Stimulated activated naive CD8-positive, alpha-beta T cell treated with anti-CD3 and anti-CD28 coated beads, Interleukin-15, Interleukin-2, amounts not matched to agents 100 ng/mL and 50 ng/mL, for 24 hours (primary cell): ENCODE data around the gene AP5Z1.

ENCODE experiments used
- H3K27ac Mint-ChIP-seq: one replicate; pipeline ENCODE4 v1.8.0; 2021; ENCODE audit warnings: mild to moderate bottlenecking, mixed read lengths
- H3K27me3 Mint-ChIP-seq: one replicate; pipeline ENCODE4 v1.8.0; 2021; ENCODE audit warnings: mixed read lengths
- H3K36me3 Mint-ChIP-seq: one replicate; pipeline ENCODE4 v1.8.0; 2021; ENCODE audit warnings: low read depth, mixed read lengths
- H3K4me1 Mint-ChIP-seq: one replicate; pipeline ENCODE4 v1.8.0; 2021; ENCODE audit warnings: low read depth, mixed read lengths
- H3K4me3 Mint-ChIP-seq: one replicate; pipeline ENCODE4 v1.8.0; 2021; ENCODE audit warnings: mild to moderate bottlenecking, mixed read lengths
- H3K9me3 Mint-ChIP-seq: one replicate; pipeline ENCODE4 v1.8.0; 2021; ENCODE audit warnings: mixed read lengths

The AP5Z1 gene

DNA sequence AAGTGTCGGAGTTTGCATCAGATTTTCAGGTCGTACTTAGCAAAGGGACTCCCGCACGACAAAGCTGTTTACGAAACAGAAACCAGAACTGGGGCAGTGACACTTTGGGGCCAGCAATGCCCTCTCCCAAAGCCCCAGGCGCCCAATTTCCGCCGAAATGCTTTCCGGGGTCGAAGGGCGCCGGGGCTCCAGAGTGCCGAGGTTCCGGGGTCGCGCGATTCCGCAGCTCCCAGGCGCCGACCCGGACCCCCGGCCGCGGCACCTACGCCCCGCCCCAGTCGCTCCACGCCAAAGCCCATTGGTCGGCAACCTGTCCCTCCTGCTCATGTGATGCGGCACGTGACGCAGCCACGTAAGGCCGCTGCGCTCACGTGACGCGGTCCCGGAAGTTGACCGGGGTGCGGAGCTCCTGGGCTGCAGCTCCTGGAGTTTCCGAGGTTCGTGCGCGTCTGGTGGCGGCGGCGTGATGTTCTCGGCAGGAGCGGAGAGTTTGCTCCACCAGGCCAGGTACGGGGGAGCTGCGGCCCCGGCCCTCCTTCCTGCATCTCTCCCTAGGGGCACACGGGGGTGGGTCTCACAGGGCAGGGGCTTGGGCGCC, at the start of gene AP5Z1:
AP5Z1 (plus strand) TSS at position 374 of the 598 bp plus-strand sequence; CDS start at position 467, 93 bp downstream.
- no peaks in the 10 kb centered on the region for H3K27me3 Mint-ChIP-seq
- H3K9me3 Mint-ChIP-seq: no peaks in the 10 kb centered on the region
- H3K27ac Mint-ChIP-seq: peak within 1 kb of the TSS; percentile 96
- peak within 1 kb of the TSS; percentile 96 for H3K4me3 Mint-ChIP-seq
- H3K36me3 Mint-ChIP-seq: peaks cover 5% of the 10 kb centered on the region
- peaks cover 41% of the 10 kb centered on the region for H3K4me1 Mint-ChIP-seq

DNA sequence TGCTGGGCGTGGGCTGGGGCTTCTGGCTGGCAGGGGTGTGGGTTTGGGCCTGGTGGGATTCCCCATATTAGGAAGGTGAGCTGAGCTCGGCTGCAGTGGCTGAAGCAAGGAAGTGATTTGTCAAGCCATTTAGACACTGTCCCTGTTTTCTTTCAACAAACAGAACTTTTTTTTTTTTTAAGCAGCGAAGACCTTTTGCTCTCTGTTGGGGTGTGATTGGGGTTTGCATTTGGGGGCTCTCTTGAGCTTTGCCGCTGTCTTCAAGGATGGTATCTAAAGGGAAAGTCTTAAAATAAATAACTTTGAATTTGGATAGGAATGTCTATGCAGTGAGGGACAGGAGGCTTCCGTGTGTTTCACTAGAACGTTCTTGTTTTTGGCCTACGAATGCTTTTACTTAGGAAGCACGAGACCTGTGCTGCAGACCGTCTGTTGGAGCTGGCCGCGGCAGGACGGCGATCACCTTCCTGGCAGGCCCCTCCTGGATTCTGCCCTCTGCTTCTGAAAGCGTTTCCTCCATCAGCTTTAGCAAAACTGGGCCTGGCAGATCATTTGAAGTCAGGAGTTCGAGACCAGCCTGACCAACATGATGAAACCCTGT, 49.5 kb upstream of the AP5Z1 start:
- H3K4me1 Mint-ChIP-seq: peaks cover 64% of the 10 kb centered on the region
- H3K4me3 Mint-ChIP-seq: peak overlapping the region; percentile 83
- H3K9me3 Mint-ChIP-seq: no peaks in the 10 kb centered on the region
- no peaks in the 10 kb centered on the region for H3K27me3 Mint-ChIP-seq
- H3K36me3 Mint-ChIP-seq: peaks cover 8% of the 10 kb centered on the region
- peak overlapping the region; percentile 89 for H3K27ac Mint-ChIP-seq

GRCh38 chr7:4726566-4726965, 48.9 kb upstream of the AP5Z1 start:
- H3K27ac Mint-ChIP-seq: peak overlapping the region; percentile 89
- H3K9me3 Mint-ChIP-seq: no peaks in the 10 kb centered on the region
- no peaks in the 10 kb centered on the region for H3K27me3 Mint-ChIP-seq
- H3K4me1 Mint-ChIP-seq: peaks cover 67% of the 10 kb centered on the region
- peaks cover 8% of the 10 kb centered on the region for H3K36me3 Mint-ChIP-seq
- H3K4me3 Mint-ChIP-seq: peak overlapping the region; percentile 35

DNA sequence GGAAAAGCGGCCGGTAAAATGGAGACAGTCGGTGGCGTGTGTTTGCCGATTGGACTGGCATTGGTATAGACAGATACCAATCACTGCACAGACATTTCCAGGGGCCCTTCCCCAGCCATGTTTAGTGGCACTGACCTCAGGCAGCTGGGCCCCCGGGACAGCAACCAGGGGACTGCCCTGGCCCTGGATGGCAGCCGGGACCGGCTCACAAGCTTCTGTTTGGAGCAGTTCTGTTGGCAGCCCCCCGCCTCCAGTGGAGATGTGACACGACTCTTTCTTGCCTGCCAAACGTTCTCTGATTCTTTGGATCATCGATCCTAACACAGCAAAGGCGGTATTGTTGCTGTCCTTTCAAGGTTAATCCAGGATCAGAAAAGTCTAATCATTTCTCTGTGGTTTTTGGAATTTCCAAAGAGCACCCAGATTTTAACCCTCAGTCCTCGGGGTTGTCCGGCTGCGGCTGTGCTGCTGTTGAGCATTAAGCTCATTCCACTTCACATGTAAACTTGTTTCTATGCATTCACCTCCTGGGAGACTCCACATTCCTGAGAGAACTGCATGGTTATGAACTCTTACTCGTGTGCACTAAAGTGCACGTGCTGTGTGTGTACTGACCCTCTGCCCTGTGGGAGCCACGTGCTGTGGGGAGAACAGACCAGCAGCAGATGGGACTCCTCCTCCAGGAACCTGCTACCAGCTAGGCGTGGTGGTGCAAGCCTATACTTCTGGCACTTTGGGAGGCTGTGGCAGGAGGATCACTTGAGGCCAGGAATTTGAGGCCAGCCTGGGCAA, 47.3 kb upstream of the AP5Z1 start:
- Mint-ChIP-seq H3K4me3 (no peak overlapping the region), H3K36me3 (peaks cover 18% of the 10 kb centered on the region), H3K27ac (no peak overlapping the region), H3K4me1 (peaks cover 67% of the 10 kb centered on the region), H3K27me3 (no peaks in the 10 kb centered on the region), H3K9me3 (no peaks in the 10 kb centered on the region)

GRCh38 chr7:4729266-4729665, 46.2 kb upstream of the AP5Z1 start:
- peaks cover 67% of the 10 kb centered on the region for H3K4me1 Mint-ChIP-seq
- H3K27ac Mint-ChIP-seq: no peak overlapping the region
- peaks cover 28% of the 10 kb centered on the region for H3K36me3 Mint-ChIP-seq
- no peak overlapping the region for H3K4me3 Mint-ChIP-seq
- no peaks in the 10 kb centered on the region for H3K9me3 Mint-ChIP-seq
- H3K27me3 Mint-ChIP-seq: no peaks in the 10 kb centered on the region

DNA sequence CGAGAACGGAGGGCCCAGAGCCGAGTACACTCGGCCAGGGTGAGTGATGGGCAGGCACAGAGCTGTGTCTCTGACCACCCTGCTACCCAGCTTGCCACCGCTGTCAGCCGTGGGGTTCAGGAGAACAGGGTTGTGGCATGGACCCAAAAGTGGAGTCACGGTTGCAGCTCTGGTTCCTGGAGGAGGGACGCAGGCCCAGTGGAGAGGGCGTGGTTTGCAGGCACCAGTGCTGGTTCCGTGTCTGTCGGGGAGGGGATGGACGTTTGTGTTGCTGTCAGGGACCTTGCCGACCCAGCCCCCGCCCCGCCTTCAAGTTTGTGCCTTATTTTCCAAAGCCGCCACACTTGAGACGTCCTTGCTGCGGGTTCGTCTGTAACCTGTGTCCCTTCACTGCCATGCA, 45.1 kb upstream of the AP5Z1 start:
- Mint-ChIP-seq H3K4me3 (peak overlapping the region; percentile 20), H3K4me1 (peaks cover 67% of the 10 kb centered on the region), H3K27me3 (no peaks in the 10 kb centered on the region), H3K27ac (no peak overlapping the region), H3K36me3 (peaks cover 29% of the 10 kb centered on the region), H3K9me3 (no peaks in the 10 kb centered on the region)

GRCh38 chr7:4730971-4731370, 44.5 kb upstream of the AP5Z1 start:
- Mint-ChIP-seq H3K27me3 (no peaks in the 10 kb centered on the region), H3K4me1 (peaks cover 64% of the 10 kb centered on the region), H3K36me3 (peaks cover 29% of the 10 kb centered on the region), H3K9me3 (no peaks in the 10 kb centered on the region), H3K27ac (peak overlapping the region; percentile 31), H3K4me3 (no peak overlapping the region)

DNA sequence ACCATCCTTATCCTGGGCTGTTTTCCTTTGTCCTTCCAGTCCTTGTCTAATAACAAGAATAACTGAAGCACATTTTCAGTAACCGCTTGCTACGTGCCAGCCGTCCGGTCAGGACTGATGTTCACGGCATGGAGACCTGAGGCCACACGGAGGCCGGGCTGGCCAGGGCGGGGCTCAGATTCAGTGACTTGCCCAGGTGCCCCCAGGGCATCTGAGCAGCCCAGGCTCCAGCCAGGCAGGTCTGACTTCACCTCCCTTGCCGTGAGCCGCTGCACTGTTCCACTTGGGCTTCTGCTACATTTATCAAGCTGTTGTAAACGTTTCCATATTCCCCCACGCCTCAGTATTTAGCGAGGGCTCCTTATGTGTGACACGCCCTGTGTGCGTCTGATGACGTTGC, 43.6 kb upstream of the AP5Z1 start:
- H3K27ac Mint-ChIP-seq: peak overlapping the region; percentile 21
- H3K36me3 Mint-ChIP-seq: peaks cover 29% of the 10 kb centered on the region
- peaks cover 58% of the 10 kb centered on the region for H3K4me1 Mint-ChIP-seq
- H3K9me3 Mint-ChIP-seq: no peaks in the 10 kb centered on the region
- no peaks in the 10 kb centered on the region for H3K27me3 Mint-ChIP-seq
- H3K4me3 Mint-ChIP-seq: no peak overlapping the region

DNA sequence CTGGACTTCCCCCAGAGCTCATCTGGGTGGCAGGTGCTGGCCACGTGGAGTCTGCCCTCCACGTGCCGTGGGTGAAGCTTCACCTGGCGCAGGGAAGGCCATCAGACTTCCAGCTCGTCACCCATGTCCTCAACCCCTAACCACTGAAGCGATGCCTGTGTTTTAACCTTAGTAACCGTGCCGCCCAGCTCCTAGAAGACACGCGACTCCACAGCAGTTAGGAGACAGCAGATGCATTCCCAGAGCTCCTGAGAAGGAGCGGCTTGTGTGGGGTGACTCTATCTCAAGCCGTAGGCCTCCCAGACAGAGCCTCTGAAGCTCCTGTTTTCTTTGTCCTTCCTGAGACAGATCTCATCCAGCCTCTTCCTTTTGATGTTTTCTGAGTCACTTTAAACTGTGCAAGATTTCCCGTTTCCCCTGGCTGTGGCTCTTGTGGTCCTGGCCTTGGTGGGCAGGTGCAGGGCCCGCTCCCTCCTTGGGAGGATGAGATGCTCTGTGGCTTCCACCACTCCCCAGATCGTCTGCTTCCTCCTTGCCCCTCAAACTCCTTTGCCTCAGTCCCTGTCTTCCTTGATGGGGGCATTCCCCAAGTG, 41.4 kb upstream of the AP5Z1 start:
- peak overlapping the region; percentile 60 for H3K4me3 Mint-ChIP-seq
- peaks cover 24% of the 10 kb centered on the region for H3K36me3 Mint-ChIP-seq
- peak overlapping the region; percentile 92 for H3K27ac Mint-ChIP-seq
- no peaks in the 10 kb centered on the region for H3K27me3 Mint-ChIP-seq
- H3K4me1 Mint-ChIP-seq: peaks cover 72% of the 10 kb centered on the region
- H3K9me3 Mint-ChIP-seq: no peaks in the 10 kb centered on the region

DNA sequence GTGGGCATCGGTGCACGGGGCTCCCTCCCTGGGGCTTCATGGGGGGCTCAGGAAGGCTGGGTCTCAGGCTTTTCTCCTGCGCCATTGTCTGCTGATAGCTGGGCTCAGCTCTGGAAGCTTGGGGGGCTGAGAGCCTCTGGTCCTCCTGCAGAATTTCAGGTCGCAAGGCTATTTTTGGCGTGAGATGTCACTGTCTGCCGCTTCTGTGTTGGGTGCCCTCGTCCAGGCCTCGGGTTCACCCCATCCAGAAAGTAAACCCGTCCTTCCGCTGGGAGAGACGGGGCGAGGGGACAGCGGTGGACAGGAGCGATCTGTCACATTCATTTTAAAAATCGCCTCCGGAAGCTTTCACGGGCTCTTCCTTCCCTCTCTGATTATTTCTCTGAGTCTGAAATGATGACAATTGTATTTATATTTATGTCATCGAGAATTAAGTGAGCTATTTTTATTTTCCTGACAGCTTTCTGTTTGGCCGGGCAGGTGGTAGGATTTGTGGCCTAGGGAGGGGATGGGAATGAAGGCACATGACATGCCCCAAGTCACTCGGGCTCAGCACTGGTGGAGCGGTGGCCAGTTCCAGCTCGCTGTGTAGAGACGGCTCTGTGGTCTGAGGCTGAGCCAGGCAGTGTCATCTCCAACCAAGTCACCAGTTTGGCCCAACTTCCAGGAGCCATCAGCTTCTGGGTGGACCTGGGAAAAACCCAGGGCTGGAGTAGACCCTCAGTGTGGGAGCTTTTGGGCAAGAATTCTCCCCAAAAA, 40.7 kb upstream of the AP5Z1 start:
- H3K36me3 Mint-ChIP-seq: peaks cover 24% of the 10 kb centered on the region
- H3K4me1 Mint-ChIP-seq: peaks cover 74% of the 10 kb centered on the region
- no peaks in the 10 kb centered on the region for H3K27me3 Mint-ChIP-seq
- no peak overlapping the region for H3K27ac Mint-ChIP-seq
- H3K9me3 Mint-ChIP-seq: no peaks in the 10 kb centered on the region
- no peak overlapping the region for H3K4me3 Mint-ChIP-seq

- Mint-ChIP-seq H3K9me3 (no peaks in the 10 kb centered on the region), H3K36me3 (peaks cover 29% of the 10 kb centered on the region), H3K4me1 (peaks cover 76% of the 10 kb centered on the region), H3K27me3 (no peaks in the 10 kb centered on the region), H3K27ac (peak overlapping the region; percentile 45), H3K4me3 (no peak overlapping the region)
Measured at GRCh38 chr7:4737300-4737699, 38.1 kb upstream of the AP5Z1 start.

GRCh38 chr7:4738711-4739527, 36.5 kb upstream of the AP5Z1 start:
- no peaks in the 10 kb centered on the region for H3K27me3 Mint-ChIP-seq
- peak overlapping the region; percentile 60 for H3K4me3 Mint-ChIP-seq
- H3K4me1 Mint-ChIP-seq: peaks cover 79% of the 10 kb centered on the region
- peak overlapping the region; percentile 86 for H3K27ac Mint-ChIP-seq
- H3K36me3 Mint-ChIP-seq: peaks cover 24% of the 10 kb centered on the region
- no peaks in the 10 kb centered on the region for H3K9me3 Mint-ChIP-seq

DNA sequence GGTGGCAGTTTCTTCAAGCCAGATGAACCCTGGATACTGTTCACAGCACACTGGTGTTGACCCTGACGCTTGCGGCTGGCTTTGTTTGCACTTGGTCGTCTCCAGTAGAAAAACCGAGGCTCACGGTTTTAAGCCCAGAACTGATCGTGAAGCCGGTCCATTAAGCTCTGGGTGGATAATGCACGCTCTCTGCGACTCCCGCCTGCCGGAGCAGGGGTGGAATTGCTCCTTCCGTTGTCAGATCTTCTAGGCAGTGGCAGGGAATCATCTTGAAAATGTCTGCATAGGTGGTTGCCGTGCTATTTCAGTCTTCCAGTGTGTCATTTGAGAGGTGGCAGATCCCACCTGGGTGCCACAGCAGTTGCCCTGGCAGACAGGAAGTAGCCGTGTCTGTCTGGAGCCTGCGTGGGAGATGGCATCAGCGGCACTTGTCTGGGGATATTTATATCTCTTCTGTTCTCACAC, 35.9 kb upstream of the AP5Z1 start:
- peaks cover 79% of the 10 kb centered on the region for H3K4me1 Mint-ChIP-seq
- peaks cover 25% of the 10 kb centered on the region for H3K36me3 Mint-ChIP-seq

GRCh38 chr7:4740796-4741195, 34.6 kb upstream of the AP5Z1 start:
- peaks cover 26% of the 10 kb centered on the region for H3K36me3 Mint-ChIP-seq
- no peaks in the 10 kb centered on the region for H3K27me3 Mint-ChIP-seq
- no peak overlapping the region for H3K4me3 Mint-ChIP-seq
- no peaks in the 10 kb centered on the region for H3K9me3 Mint-ChIP-seq
- peaks cover 81% of the 10 kb centered on the region for H3K4me1 Mint-ChIP-seq
- H3K27ac Mint-ChIP-seq: no peak overlapping the region

More for the DNA sequence above, 35.9 kb upstream of the AP5Z1 start:
- Mint-ChIP-seq H3K4me3 (peak overlapping the region; percentile 55), H3K27me3 (no peaks in the 10 kb centered on the region), H3K9me3 (no peaks in the 10 kb centered on the region), H3K27ac (peak overlapping the region; percentile 86)
